Raji (cell line): ENCODE measurements around the gene PROCR.

Experiments used
- POLR2A ChIP-seq: IDR thresholded peaks from 2 replicates; pipeline ENCODE4 v1.6.1; 2011; ENCODE audit warnings: low read depth, low read length, control low read depth; ENCODE audit not compliant: insufficient read depth

The PROCR gene

DNA sequence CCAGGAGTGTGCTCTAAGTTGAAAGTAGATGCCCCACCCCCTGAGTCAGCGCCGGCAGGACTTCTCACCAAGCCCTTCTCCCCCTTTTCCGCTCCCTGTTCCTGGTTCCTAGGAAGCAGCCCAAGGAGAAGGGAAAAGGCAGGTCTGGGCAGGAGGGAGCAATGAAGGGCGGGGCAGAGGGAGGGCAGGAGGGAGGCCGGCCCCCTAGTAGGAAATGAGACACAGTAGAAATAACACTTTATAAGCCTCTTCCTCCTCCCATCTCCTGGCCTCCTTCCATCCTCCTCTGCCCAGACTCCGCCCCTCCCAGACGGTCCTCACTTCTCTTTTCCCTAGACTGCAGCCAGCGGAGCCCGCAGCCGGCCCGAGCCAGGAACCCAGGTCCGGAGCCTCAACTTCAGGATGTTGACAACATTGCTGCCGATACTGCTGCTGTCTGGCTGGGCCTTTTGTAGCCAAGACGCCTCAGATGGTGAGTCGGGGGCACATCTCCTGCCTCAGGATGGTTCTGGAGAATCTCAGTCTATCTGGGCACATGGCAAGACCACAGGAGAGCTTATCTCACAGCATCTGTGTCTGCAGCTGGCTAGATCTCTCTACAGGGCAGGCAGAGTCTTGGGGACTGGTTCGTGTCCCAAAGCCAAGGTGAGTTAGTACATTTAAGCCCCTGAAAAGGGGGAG, at the start of gene PROCR:
Gene PROCR, plus strand, starts transcription at position 320 of the 681 bp plus-strand sequence. Its CDS starts 83 bp downstream, at position 403.
- TF ChIP-seq POLR2A, result no peak

DNA sequence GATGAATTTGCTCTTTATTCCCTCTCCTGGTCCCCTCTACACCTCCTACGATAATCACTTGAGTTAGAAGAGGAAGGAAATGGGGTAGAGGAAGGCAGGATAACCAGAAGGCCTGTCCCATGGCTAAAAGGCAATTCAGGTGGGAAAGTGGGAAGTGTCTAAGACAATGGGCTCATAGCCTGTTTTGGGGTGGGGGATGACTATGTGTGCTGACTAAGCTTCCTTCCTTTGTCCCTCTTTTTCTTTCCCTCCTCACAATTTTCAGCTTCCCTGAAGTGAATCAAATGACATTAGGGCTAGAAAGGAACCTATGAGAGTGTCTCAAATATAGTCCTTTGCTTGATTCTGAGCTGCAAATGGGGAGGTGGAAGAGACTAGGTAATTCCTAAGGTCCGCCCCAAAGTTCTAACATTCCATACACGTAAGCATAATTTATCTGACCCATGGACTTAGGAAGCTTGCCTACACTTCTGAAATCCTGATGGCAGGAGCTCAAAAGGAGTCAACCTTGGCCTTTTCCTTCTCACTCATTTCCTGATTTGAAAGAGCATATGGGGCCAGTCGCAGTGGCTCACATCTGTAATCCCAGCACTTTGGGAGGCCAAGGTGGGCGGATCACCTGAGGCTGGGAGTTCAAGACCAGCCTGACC, 49.0 kb upstream of the PROCR start:
- TF ChIP-seq POLR2A, result no peak

DNA sequence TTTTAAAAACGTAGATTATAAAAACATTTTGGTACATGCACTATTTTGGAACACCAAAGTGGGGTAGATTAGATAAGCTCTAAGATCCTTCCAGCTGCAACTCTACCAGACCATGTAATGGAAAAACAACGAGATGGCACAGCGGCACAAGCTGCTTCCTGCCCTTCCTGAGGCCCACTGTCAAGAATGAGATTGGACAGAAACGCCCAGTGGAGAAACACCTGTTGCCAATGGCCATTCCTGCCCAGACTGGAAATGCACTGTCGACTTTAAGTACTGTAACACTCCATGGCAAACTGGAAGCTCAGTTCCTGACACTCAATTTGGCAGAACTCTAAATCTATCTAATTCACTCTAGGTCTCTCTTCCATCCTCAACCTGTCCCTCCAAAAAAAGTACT, 46.1 kb upstream of the PROCR start:
- no peak for TF ChIP-seq POLR2A

GRCh38 chr20:35129647-35130069, 42.2 kb upstream of the PROCR start:
- no peak for TF ChIP-seq POLR2A

GRCh38 chr20:35131934-35132333, 39.9 kb upstream of the PROCR start:
- TF ChIP-seq POLR2A, result no peak

- no peak for TF ChIP-seq POLR2A
Measured at GRCh38 chr20:35133031-35133430, 38.8 kb upstream of the PROCR start.

- TF ChIP-seq POLR2A, result no peak
Measured at GRCh38 chr20:35133735-35134134, 38.1 kb upstream of the PROCR start.

DNA sequence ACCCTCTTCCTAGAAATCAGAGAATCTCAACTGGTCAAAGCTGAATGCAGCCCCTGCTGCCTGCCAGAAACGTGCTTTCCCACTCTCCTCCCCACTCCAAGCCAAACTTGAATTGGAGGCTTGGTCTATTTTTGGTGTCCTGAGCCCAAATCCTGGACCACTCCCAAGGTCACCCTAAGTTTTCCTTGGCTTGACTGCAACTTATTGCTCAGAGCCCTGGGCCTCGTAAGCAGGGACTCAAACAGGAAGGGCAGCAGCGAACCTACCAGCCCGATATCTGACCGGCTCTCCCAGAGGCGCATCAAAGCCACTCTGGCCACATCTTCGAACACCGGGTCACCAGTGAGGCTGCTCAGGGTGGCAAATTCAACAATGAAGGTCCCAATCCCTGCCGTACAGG, 37.4 kb upstream of the PROCR start:
- no peak for TF ChIP-seq POLR2A

DNA sequence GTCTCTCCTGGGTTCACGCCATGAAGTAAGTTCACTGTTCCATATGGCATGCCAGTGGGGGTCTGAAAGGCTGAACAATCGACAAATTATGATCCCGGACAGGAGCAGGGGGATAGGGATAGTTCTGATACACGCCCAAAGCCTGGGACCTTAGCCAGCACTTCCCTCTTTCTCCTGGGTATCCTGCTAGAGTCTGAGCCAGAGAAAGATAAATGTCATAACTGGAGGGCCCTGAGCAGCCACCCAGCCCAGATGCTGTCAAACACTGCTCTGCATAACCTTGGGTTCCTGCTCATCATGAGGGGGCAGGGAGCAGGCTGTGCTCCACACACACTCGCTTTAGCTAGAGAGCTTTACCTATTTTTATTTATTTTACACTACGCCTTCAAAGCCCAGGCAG, 37.0 kb upstream of the PROCR start:
- no peak for TF ChIP-seq POLR2A

DNA sequence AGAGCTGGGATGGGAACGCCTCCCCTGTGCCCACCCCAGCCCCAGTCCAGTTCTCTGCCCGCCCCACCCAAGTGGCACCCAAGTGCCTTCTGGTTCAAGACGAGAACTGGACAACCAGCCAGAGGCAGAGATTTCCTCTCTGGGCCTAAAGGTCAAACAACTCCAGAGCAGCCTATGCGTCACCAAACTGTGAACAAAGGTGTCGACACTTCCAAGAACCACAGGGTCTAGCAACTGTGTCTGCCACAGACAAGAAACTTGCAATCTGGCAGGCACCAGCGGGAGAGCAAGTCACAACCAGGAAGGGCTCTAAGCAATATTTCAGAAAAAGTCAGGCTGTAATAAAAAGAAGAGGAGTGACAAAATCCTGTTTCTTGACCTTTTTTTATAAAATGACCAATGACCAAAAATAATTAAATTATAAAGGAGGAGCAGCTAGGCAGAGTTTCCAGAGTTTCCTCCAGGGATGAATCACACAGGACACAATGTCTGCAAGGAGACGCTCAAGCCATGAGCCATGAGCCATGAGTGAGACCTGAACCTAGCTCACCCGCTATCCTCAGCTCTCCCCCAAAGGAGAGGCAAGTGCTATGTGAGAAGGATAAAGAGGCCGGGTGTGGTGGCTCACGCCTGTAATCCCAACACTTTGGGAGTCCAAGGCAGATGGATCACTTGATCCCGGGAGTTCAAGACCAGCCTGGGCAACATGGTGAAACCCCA, 35.8 kb upstream of the PROCR start:
- TF ChIP-seq POLR2A, result no peak

- no peak for TF ChIP-seq POLR2A
Measured at GRCh38 chr20:35144694-35145093, 27.2 kb upstream of the PROCR start.

- no peak for TF ChIP-seq POLR2A
Measured at GRCh38 chr20:35145141-35145564, 26.7 kb upstream of the PROCR start.

- no peak for TF ChIP-seq POLR2A
Measured at GRCh38 chr20:35146299-35146919, 25.5 kb upstream of the PROCR start.

- peak; percentile 88 for TF ChIP-seq POLR2A
Measured at GRCh38 chr20:35146920-35147574, 24.8 kb upstream of the PROCR start, which contains the start of gene EDEM2. TSS of gene EDEM2 (minus strand) at chr20:35147336. CDS start at chr20:35147258, 78 bp downstream.
